ENCODE measurements around the gene SLC50A1.

SLC50A1 gene

GRCh38 chr1:155135415-155136028, at the start of gene SLC50A1:
Gene SLC50A1 (plus strand): TSS chr1:155135852. CDS start chr1:155135912, 60 bp downstream.
- DNase-seq (ENCODE audit: low read depth) = peak; percentile 94

- peak; percentile 80 for DNase-seq (ENCODE audit: low read depth)
Observed at GRCh38 chr1:155086128-155086741, 49.4 kb upstream of the SLC50A1 start.

GRCh38 chr1:155086856-155087535, 48.7 kb upstream of the SLC50A1 start:
- no peak for DNase-seq (ENCODE audit: low read depth)

GRCh38 chr1:155091071-155092051, 44.3 kb upstream of the SLC50A1 start:
- DNase-seq (ENCODE audit: low read depth) = peak; percentile 76

- no peak for DNase-seq (ENCODE audit: low read depth)
Observed at GRCh38 chr1:155092131-155092530, 43.5 kb upstream of the SLC50A1 start.

GRCh38 chr1:155092641-155093040, 43.0 kb upstream of the SLC50A1 start:
- DNase-seq (ENCODE audit: low read depth) = no peak

- DNase-seq (ENCODE audit: low read depth) = no peak
Observed at GRCh38 chr1:155093911-155094621, 41.6 kb upstream of the SLC50A1 start.

GRCh38 chr1:155094622-155094948, 41.1 kb upstream of the SLC50A1 start:
- DNase-seq (ENCODE audit: low read depth) = no peak

- no peak for DNase-seq (ENCODE audit: low read depth)
Observed at GRCh38 chr1:155099331-155099730, 36.3 kb upstream of the SLC50A1 start.

GRCh38 chr1:155103325-155103724, 32.3 kb upstream of the SLC50A1 start:
- no peak for DNase-seq (ENCODE audit: low read depth)

GRCh38 chr1:155104605-155105534, 30.8 kb upstream of the SLC50A1 start:
- no peak for DNase-seq (ENCODE audit: low read depth)

- no peak for DNase-seq (ENCODE audit: low read depth)
Observed at GRCh38 chr1:155105604-155106011, 30.0 kb upstream of the SLC50A1 start.

GRCh38 chr1:155106862-155107261, 28.8 kb upstream of the SLC50A1 start:
- no peak for DNase-seq (ENCODE audit: low read depth)

GRCh38 chr1:155107309-155108264, 28.1 kb upstream of the SLC50A1 start:
- no peak for DNase-seq (ENCODE audit: low read depth)

GRCh38 chr1:155108296-155108695, 27.4 kb upstream of the SLC50A1 start:
- DNase-seq (ENCODE audit: low read depth) = no peak

GRCh38 chr1:155110381-155110780, 25.3 kb upstream of the SLC50A1 start:
- DNase-seq (ENCODE audit: low read depth) = no peak

- no peak for DNase-seq (ENCODE audit: low read depth)
Observed at GRCh38 chr1:155110826-155111225, 24.8 kb upstream of the SLC50A1 start.

- no peak for DNase-seq (ENCODE audit: low read depth)
Observed at GRCh38 chr1:155113450-155113980, 22.1 kb upstream of the SLC50A1 start.

All from activated T-cell treated with anti-CD3 and anti-CD28 coated beads for 48 hours (primary cell).